ENCODE results near the gene GOLGA6L9. TPM values are rescaled to one million over a fixed set of nuclear protein-coding genes. Genes with fewer than 3 reads are reported as not detected.
"Not testable (repeated sequence)": the region's sequence is repeated elsewhere in the genome, so short reads cannot be mapped to it uniquely, and the experiment has no call there.

The GOLGA6L9 gene, protein sequence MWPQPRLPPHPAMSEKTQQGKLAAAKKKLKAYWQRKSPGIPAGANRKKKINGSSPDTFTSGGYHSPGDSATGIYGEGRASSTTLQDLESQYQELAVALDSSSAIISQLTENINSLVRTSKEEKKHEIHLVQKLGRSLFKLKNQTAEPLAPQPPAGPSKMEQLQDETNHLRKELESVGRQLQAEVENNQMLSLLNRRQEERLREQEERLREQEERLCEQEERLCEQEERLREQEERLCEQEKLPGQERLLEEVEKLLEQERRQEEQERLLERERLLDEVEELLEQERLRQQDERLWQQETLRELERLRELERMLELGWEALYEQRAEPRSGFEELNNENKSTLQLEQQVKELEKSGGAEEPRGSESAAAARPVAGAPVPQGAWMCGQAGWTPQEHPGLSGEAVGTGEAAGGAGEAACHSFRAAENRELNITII
- total RNA-seq: 1.4 TPM
- long read RNA-seq: 0 reads

DNA sequence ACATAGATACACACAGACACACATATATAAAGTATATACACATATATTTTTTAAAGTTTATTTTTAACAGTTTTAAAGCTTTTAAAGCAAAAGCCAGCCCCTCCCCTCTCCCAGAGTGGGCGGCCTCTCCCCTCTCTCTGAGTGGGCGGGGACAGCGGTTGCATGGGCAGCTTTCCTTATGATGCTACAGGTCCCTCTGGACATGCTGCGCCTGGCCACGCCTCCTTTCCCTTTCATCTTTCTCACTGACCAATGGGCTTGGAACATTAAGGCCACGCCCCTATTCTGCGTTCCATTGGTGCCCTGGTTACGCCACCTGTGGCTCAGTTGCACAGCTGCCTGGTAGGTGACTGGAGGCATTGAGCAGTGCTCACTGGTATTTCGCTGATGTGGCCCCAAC, at the start of gene GOLGA6L9:
TSS of gene GOLGA6L9 (plus strand) at position 124 of the 400 bp plus-strand sequence. CDS start at position 388, 264 bp downstream.
- peak; percentile 18 for DNase-seq
- not testable (repeated sequence) for ATAC-seq

DNA sequence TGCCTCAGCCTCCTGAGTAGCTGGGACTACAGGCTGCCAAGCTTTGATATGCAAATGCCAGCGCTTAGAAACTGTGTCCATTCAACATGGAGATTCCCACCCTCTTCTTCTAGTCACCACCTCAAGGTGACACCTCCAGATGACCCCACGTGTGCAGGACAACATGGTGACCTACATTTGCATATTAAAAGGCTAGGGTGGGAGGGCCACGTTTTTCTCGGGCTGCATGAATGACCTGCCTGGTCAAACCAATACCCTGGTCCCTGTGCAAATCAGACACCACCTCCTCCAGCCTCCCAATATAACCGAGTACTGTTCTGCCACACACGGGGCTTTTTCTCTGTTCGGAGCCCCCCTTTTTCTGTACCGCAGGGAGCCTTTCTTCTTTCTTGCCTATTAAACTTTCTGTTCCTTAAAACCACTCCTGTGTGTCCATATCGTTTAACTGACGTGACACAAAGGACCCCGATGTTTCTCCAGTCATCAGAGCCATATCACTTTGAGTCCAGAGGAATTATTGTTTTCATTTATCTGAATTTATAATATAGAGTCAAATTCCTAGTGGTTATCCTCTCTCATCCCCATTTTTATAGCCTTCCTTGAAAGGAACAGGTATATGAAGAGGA, 48.2 kb upstream of the GOLGA6L9 start:
- ATAC-seq; DNase-seq; intact Hi-C loops (cut with micrococcal nuclease): not testable (repeated sequence)

More for the DNA sequence above, at the start of gene GOLGA6L9:
- intact Hi-C loops (cut with micrococcal nuclease): not testable (repeated sequence)

DNA sequence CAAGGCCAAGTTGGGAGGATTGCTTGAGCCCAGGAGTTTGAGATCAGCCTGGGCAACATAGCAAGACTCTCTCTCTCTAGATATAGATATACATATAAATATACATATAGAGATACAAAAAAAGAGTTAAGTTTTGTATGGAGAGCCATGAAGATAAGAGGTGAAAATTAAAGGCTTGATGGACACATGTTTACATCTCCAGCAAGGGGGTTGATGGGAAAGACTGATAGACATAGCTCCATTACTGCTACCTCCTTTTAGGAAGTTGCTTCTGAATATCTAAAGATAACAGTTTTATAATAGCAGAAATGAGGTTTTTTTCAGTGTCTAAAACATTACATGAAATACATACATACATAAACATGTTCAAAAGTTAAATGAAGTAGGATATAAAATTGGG, 42.4 kb upstream of the GOLGA6L9 start:
- intact Hi-C loops (cut with micrococcal nuclease); ATAC-seq; DNase-seq: not testable (repeated sequence)

DNA sequence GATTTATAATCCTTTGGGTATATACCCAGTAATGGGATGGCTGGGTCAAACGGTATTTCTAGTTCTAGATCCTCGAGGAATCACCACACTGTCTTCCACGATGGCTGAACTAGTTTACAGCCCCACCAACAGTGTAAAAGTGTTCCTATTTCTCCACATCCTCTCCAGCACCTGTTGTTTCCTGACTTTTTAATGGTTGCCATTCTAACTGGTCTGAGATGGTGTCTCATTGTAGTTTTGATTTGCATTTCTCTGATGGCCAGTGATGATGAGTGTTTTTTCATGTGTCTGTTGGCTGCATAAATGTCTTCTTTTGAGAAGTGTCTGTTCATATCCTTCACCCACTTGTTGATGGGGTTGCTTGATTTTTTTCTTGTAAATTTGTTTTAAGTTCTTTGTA, 39.5 kb upstream of the GOLGA6L9 start:
- DNase-seq; ATAC-seq; intact Hi-C loops (cut with micrococcal nuclease): not testable (repeated sequence)

DNA sequence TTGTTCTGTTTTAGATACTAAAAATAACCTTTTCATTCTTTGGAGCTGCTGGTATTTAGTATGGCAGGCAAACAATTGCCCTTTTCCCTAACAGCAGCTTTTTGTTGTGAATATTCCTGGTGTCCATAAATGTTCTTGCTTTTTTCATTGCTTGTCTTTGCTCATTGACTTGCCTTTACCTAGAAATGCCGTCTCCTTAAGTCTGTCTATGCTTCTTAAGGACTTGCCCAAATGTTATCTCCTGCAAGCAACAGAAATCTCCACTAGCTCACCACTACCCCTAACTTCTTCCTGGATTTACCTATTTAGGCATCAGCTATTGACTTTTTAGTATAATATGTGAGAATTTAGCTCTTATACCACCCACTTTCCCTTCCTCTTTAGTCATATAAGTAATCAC, 37.5 kb upstream of the GOLGA6L9 start:
- intact Hi-C loops (cut with micrococcal nuclease); ATAC-seq; DNase-seq: not testable (repeated sequence)

DNA sequence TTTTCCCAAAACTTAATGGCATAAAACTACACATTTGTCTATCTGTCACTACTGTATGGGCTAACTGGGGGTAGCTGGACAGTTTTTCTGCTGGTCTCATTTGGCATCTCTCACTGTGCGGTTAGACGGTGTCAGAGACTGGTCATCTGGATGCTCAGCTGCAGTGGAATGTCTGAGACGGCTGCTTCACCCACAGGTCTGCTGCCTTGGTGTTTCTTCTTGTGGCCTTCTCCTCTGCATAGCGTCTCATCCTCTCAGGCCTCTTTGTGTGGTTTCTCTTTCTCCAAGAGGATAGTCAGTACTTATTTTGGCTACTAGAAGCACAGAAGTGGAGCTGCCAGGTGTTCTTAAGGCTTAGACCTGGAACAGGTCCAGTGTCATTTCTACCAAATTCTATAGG, 35.9 kb upstream of the GOLGA6L9 start:
- ATAC-seq: no peak
- intact Hi-C loops (cut with micrococcal nuclease): no loop called here

DNA sequence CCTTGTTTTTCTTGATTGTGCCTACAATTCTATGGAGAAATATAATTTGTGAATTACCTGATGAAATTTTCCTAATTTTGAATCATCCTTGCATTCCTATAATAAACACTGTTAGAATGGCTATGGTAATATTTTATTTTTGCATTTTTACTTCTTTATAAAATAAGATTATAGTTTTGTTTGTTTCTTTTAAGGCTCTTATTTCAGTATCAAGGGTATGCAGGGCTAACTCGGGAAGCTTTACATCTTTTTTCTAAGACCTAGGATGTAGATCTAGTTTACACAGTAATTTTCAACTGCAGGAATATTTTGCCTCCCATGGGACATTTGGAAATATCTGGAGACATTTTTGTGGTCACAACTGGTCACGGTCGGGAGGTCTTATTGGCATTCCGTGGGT, 33.8 kb upstream of the GOLGA6L9 start:
- intact Hi-C loops (cut with micrococcal nuclease); ATAC-seq; DNase-seq: not testable (repeated sequence)

More for the DNA sequence above, 35.9 kb upstream of the GOLGA6L9 start:
- DNase-seq: no peak

DNA sequence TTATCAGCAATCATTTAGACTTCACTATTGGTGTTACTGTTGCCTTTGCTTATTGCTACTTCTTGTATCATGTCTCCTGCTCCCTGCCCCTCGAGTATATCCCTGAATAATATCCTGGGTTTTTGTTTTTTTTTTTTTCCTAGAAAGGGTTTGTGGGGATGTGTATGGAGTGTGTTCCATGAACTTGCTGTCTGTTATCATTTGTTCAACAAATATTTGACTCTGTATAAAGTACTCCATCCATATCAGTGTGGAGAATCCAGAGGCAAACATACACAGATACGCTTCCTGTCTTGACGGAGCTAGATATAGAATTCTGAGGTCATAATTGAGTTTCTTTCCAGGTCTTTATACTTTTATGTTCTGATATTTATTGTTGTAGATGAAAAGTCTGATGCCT, 31.8 kb upstream of the GOLGA6L9 start:
- no peak for DNase-seq
- intact Hi-C loops (cut with micrococcal nuclease): no loop called here
- no peak for ATAC-seq

DNA sequence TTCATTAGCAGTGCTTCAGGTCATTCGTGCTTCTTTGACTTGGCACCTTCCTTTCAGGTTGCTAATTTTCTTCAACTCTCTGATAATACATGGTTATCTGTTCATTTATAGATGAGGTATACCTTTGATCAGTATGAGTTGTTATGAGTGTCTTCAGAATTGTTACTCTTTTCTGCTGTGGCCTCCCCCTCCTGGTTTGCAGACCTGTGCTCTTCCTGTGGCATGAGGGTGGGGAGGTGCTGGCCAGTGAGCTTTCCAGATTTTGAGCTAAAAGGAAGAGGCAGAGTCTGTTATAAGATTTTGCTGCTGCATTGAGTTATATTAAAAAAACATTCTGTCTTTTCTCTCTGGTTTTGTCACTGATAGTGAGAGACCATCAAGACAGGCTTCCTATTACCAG, 30.8 kb upstream of the GOLGA6L9 start:
- intact Hi-C loops (cut with micrococcal nuclease): no loop called here
- DNase-seq (no peak), ATAC-seq (no peak)

DNA sequence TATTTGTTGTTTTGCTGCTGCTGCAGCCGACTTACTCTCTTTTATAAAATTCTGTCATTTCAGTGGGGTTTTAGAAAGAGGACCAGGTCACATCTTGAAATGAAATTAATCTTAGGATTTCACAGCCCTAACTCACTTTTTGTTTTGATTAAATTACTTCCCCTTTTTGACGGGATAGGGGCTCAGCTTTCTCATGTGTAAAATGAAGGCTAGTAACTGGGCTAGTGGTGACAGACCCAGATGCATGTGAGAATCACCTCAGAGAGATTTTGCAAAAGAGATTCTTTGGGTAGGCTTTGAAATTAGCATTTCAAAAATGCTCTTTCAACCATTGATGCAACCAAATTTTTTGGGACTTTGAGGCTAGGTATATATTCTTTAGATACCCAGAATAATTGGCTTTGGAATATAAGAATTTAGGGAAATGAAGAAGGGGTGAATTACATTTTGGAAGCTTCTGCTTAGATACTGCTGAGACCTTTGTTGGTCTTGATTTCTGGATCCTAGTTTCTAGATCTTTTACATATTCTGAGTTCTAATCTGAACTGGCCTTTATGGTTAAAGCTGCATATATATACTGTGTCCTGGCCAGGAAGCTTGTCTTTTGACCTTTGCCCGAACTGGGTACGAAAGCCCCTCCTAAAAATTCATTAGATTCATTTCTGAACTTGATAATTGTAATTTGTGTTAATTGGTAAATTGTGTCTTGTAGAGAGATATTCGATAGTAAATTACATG, 30.1 kb upstream of the GOLGA6L9 start:
- DNase-seq; ATAC-seq; intact Hi-C loops (cut with micrococcal nuclease): not testable (repeated sequence)

DNA sequence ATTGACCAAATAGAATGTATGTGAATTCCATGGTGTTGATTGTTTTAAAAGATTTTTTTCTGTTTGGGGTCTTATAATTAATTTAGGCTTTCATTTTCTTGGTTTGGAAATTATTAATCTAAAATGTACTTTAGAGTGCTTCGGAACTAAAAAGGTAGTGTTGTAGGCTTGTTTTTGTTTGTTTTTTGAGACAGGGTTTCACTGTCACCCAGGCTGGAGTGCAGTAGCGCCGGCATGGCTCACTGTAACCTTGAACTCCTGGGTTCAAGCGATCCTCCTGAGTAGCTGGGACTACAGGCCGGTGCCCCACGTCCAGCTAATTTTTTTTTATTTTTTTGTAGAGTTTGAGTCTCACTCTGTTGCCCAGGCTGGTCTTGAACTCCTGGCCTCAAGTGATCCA, 27.7 kb upstream of the GOLGA6L9 start:
- intact Hi-C loops (cut with micrococcal nuclease); ATAC-seq; DNase-seq: not testable (repeated sequence)

DNA sequence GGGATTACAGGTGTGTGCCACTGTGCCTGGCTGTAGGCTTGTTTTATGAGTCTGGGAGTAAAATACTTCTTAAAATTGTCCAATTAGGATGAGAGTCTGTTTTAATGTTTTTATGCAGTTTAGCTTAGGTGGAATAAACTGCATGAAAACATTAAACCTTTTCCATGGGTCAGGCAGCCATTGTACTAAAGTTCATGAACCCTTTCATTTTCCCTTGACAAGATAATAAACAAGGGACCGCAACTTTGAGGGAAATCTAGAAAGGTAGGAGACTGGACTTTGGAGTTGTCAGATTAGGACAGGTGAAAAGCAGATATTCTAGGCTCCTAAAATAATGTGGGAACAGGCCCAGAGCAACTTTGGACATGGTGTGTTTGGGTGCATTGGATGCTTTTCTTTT, 27.3 kb upstream of the GOLGA6L9 start:
- intact Hi-C loops (cut with micrococcal nuclease); ATAC-seq; DNase-seq: not testable (repeated sequence)

DNA sequence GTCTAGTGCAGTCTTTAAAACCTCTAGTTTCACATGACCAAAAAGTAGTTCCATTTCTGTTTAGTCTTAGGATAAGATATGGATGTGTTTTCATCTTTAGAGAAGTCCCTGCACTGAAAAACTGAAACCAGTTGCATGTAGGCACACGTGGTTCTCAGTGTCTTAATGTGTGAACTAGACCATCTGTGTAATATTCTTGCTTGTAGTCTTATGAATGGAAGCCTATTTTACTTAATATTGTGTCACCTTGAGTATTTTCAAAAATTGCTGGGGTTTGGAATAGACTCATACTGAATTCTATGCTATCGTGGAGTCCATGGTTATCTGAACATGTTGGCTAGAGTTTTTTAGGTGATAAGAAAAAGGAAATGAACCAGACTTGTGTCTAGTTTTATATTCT, 23.4 kb upstream of the GOLGA6L9 start:
- intact Hi-C loops (cut with micrococcal nuclease); ATAC-seq; DNase-seq: not testable (repeated sequence)

DNA sequence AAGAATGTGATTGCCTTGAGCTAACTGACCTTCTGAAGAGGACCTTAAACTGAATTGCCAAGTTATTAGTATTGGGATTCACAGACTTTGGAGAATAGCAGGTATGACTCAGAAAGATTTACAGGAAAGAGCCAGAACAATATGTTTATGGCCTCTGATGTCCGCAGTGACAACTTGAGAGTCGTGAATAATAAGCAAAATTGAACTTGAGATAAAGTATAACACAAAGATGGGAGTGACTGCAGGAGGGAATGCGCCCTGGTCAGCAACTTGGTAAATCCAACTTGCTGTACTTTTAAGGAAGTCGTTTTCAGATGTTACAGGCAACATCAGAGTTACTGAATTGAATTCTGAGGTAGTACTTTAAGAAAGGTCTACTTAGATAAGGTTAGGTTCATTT, 19.3 kb upstream of the GOLGA6L9 start:
- intact Hi-C loops (cut with micrococcal nuclease); ATAC-seq; DNase-seq: not testable (repeated sequence)

DNA sequence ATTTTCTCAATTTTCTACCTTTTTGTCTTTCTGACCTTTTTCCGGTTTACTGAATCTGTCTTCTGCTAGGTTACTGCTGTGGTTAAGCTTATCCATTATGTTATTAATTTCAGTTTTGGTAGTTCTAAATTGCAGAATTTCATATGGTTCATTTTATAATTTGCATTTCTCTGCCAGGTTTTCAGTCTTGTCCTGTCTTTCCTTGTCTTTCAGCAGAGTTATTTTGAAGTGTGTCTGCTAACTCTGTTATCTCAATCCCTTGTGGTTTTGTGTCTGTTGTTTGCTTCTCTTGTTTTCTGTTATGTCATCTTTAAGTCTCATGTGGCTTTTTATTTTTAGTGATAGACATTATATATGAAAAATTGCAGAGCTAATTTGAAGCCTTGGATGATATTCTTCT, 18.0 kb upstream of the GOLGA6L9 start:
- intact Hi-C loops (cut with micrococcal nuclease); DNase-seq; ATAC-seq: not testable (repeated sequence)

DNA sequence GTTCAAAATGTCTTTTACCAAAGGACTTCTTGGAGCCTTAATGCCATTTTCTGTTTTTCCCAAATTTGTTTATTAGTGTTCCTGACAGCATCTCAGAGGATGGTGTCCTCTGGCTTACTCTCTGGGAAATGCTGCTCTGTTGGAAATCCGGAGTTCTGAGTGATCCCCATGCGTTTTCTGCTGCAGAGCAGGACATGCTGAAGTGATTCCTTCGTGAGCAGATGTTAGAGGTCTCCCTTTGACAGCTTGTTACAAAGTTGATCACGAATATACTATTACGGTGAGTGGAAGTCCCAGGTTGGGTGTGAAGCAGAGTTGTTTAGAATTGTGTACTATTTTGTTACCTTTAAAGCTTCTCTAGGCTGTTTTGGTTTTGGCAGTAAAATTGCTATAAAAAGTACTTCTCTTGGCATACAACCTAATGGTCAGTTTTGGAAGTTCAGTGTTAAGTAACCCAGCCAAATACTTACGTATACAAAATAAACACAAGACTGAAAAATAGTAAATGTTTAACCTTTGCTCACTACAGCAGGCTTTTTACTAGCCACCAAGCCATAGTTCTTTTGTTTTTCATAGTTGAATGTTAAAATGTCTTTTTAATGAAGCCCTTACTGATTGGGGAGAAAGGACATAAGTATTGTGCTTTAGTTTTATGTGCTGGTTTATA, 15.0 kb upstream of the GOLGA6L9 start:
- DNase-seq; intact Hi-C loops (cut with micrococcal nuclease); ATAC-seq: not testable (repeated sequence)

DNA sequence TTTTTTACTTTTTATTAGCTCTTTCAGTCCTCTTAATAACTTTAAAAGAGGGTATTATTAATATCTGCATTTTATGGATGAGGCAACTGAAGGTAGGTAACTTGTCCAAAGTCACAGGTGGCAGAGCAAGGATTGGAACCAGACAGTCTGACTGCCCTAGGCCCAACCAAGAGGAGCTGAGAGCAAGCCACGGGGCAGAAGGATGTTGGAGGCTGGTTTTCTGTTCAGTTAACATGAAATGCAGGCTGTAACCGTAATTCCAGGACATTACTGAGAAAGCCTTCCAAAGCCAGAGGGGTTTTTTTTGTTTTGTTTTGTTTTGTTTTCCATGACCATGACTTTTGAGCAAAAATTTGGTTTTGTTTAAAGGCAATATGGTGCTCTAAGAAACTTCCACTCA, 9.1 kb upstream of the GOLGA6L9 start:
- ATAC-seq; intact Hi-C loops (cut with micrococcal nuclease); DNase-seq: not testable (repeated sequence)

DNA sequence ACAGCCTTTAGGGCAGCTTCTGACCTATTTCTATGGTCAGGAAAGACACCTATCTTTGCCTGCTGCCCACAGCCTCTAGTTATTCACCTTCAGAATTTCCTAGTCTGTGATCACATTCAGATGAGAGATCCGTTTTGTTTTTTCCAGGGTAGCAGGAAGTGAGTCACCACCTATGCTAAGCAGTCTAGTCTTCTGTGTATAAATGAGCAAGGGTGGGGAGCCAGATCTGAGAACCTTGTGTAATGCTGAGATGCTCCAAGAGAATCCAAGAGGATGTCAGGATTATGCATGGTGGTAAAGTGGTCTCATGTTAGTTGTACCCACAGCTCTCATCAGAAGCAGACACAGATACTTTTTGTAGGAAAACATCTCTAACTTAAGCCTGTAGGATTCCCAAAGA, 8.7 kb upstream of the GOLGA6L9 start:
- intact Hi-C loops (cut with micrococcal nuclease); DNase-seq; ATAC-seq: not testable (repeated sequence)

DNA sequence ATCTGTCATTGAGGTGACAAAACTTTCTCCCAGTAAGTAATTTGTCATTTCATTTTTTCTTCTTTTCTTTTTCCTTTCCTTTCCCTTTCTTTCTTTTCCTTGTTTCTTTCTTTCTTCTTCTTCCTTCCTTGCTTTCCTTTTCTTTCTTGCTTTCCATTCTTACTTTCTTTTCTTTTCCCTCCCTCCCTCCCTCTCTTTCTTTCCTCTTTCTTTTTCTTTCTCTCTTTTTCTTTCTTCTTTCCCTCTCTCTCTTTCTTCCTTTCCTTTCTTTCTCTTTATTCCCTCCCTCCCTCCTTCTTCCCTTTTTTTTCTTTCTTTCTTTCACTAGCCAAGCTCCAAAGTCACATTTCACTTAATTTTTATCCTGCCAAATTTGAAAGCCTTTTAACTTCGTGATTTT, 2.5 kb upstream of the GOLGA6L9 start:
- ATAC-seq; DNase-seq; intact Hi-C loops (cut with micrococcal nuclease): not testable (repeated sequence)
